ENCODE results near the gene CHMP2A.

GRCh38 chr19:58560007-58560887, 5.3 kb upstream of the CHMP2A start:
- TF ChIP-seq, protein P1, sequence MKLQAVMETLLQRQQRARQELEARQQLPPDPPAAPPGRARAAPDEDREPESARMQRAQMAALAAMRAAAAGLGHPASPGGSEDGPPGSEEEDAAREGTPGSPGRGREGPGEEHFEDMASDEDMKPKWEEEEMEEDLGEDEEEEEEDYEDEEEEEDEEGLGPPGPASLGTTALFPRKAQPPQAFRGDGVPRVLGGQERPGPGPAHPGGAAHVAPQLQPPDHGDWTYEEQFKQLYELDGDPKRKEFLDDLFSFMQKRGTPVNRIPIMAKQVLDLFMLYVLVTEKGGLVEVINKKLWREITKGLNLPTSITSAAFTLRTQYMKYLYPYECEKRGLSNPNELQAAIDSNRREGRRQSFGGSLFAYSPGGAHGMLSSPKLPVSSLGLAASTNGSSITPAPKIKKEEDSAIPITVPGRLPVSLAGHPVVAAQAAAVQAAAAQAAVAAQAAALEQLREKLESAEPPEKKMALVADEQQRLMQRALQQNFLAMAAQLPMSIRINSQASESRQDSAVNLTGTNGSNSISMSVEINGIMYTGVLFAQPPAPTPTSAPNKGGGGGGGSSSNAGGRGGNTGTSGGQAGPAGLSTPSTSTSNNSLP (IDR thresholded peaks at IDR 0.05; ENCODE audit: low read depth, low read length), result no peak
- TF ChIP-seq ZBTB1 (CRISPR knock-in tag; IDR thresholded peaks at IDR 0.05; ENCODE audit: borderline replicate concordance) (no peak), CTCF (CRISPR knock-in tag; IDR thresholded peaks at IDR 0.05) (no peak), FOXM1 (CRISPR knock-in tag; IDR thresholded peaks at IDR 0.05) (no peak), ZNF274 (CRISPR knock-in tag; IDR thresholded peaks at IDR 0.05) (no peak), ZNF674 (CRISPR knock-in tag; IDR thresholded peaks at IDR 0.05; ENCODE audit: low read depth) (no peak)
